Measurements from ENCODE around the gene CTNNA1.

Gene CTNNA1

DNA sequence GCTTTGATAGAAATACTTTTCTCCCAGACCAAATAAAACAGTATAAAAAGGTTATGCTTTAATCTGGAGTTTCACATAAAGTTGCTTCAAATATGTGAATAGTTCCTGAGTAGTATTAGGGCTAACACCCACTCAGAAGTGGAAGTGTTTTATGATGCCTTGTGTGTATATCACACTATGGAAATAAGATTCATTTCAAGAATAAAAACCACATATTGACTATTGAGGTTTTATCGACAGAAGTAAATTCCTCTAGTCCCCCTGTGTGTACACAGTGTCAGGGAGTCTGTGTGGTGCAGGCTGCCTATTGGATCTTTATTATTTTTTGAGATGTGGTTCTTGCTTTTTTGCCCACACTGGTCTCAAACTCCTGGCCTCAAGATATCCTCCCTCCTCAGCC, 142.7 kb downstream of the CTNNA1 start:
- Histone ChIP-seq H3K9me2 (replicated peaks; ENCODE audit: low read depth, low read length) (no peaks in the 10 kb centered on the region), H3K4me3 (ENCODE audit: low read length, poor library complexity, severe bottlenecking) (no peak overlapping the region), H3K27me3 (ENCODE audit: insufficient read depth, low read length, poor library complexity, severe bottlenecking) (no peaks in the 10 kb centered on the region), H3K4me1 (ENCODE audit: insufficient read depth, low read length, poor library complexity, severe bottlenecking) (no peaks in the 10 kb centered on the region), H3K9me3 (ENCODE audit: insufficient read depth, low read depth, low read length) (no peaks in the 10 kb centered on the region), H3K4me2 (ENCODE audit: low read depth, low read length, poor library complexity, severe bottlenecking) (no peak overlapping the region), H4K20me1 (ENCODE audit: insufficient read depth, low read length, poor library complexity, severe bottlenecking) (no peaks in the 10 kb centered on the region), H3K9ac (ENCODE audit: low read depth, low read length, poor library complexity, severe bottlenecking) (no peak overlapping the region), H2AFZ (ENCODE audit: low read length) (no peak overlapping the region), H3F3A (ENCODE audit: low read depth) (no peaks in the 10 kb centered on the region), H3K36me3 (ENCODE audit: insufficient read depth, low read length) (peaks cover 3% of the 10 kb centered on the region; the same call in 1 of the 2 replicates), H3K79me2 (ENCODE audit: insufficient read depth, low read length) (no peaks in the 10 kb centered on the region)
- no peak for TF ChIP-seq EZH2phosphoT487 (IDR thresholded peaks at IDR 0.05; ENCODE audit: borderline replicate concordance)
- TF ChIP-seq CTCF (conservative IDR thresholded peaks at IDR 0.05; ENCODE audit: low read length), result no peak

GRCh38 chr5:138898299-138898698, 145.1 kb downstream of the CTNNA1 start:
- Histone ChIP-seq H3K36me3 (ENCODE audit: insufficient read depth, low read length) (no peaks in the 10 kb centered on the region), H3K9ac (ENCODE audit: low read depth, low read length, poor library complexity, severe bottlenecking) (no peak overlapping the region), H3K4me3 (ENCODE audit: low read length, poor library complexity, severe bottlenecking) (no peak overlapping the region), H3K79me2 (ENCODE audit: insufficient read depth, low read length) (no peaks in the 10 kb centered on the region), H3K27me3 (ENCODE audit: insufficient read depth, low read length, poor library complexity, severe bottlenecking) (no peaks in the 10 kb centered on the region), H4K20me1 (ENCODE audit: insufficient read depth, low read length, poor library complexity, severe bottlenecking) (no peaks in the 10 kb centered on the region), H3K9me2 (replicated peaks; ENCODE audit: low read depth, low read length) (no peaks in the 10 kb centered on the region), H2AFZ (ENCODE audit: low read length) (no peak overlapping the region), H3K4me1 (ENCODE audit: insufficient read depth, low read length, poor library complexity, severe bottlenecking) (no peaks in the 10 kb centered on the region), H3K9me3 (ENCODE audit: insufficient read depth, low read depth, low read length) (no peaks in the 10 kb centered on the region), H3K4me2 (ENCODE audit: low read depth, low read length, poor library complexity, severe bottlenecking) (no peak overlapping the region), H3F3A (ENCODE audit: low read depth) (no peaks in the 10 kb centered on the region)
- TF ChIP-seq CTCF (conservative IDR thresholded peaks at IDR 0.05; ENCODE audit: low read length) (no peak), EZH2phosphoT487 (IDR thresholded peaks at IDR 0.05; ENCODE audit: borderline replicate concordance) (no peak)

- Histone ChIP-seq H3F3A (ENCODE audit: low read depth) (no peaks in the 10 kb centered on the region), H3K36me3 (ENCODE audit: insufficient read depth, low read length) (no peaks in the 10 kb centered on the region), H3K79me2 (ENCODE audit: insufficient read depth, low read length) (no peaks in the 10 kb centered on the region)
Observed at GRCh38 chr5:138898742-138899141, 145.5 kb downstream of the CTNNA1 start.

More at GRCh38 chr5:138898742-138899141, 145.5 kb downstream of the CTNNA1 start:
- Histone ChIP-seq H3K9ac (ENCODE audit: low read depth, low read length, poor library complexity, severe bottlenecking) (no peak overlapping the region), H3K4me3 (ENCODE audit: low read length, poor library complexity, severe bottlenecking) (no peak overlapping the region), H3K4me1 (ENCODE audit: insufficient read depth, low read length, poor library complexity, severe bottlenecking) (no peaks in the 10 kb centered on the region), H3K4me2 (ENCODE audit: low read depth, low read length, poor library complexity, severe bottlenecking) (no peak overlapping the region), H2AFZ (ENCODE audit: low read length) (no peak overlapping the region), H3K9me3 (ENCODE audit: insufficient read depth, low read depth, low read length) (no peaks in the 10 kb centered on the region), H3K9me2 (replicated peaks; ENCODE audit: low read depth, low read length) (no peaks in the 10 kb centered on the region), H4K20me1 (ENCODE audit: insufficient read depth, low read length, poor library complexity, severe bottlenecking) (no peaks in the 10 kb centered on the region), H3K27me3 (ENCODE audit: insufficient read depth, low read length, poor library complexity, severe bottlenecking) (no peaks in the 10 kb centered on the region)
- no peak for TF ChIP-seq EZH2phosphoT487 (IDR thresholded peaks at IDR 0.05; ENCODE audit: borderline replicate concordance)
- TF ChIP-seq CTCF (conservative IDR thresholded peaks at IDR 0.05; ENCODE audit: low read length), result no peak
